WTC11 (cell line): ENCODE results near the gene DHX36. TPM values are rescaled to one million over a fixed set of nuclear protein-coding genes. Genes with fewer than 3 reads are reported as not detected.

ENCODE experiments used
- ARID4B ChIP-seq: sonication (generic); formaldehyde crosslinking; IDR thresholded peaks from 2 replicates; pipeline ENCODE4 v1.8.0; 2023; ENCODE audit warnings: missing genetic modification reagents, mild to moderate bottlenecking, borderline replicate concordance
- ATF1 ChIP-seq: sonication (generic); formaldehyde crosslinking; IDR thresholded peaks from 2 replicates; pipeline ENCODE4 v1.8.1; 2023; ENCODE audit warnings: mild to moderate bottlenecking, moderate library complexity, missing genetic modification reagents
- ATF3 ChIP-seq: sonication (generic); formaldehyde crosslinking; conservative IDR thresholded peaks from 2 replicates; pipeline ENCODE4 v1.8.1; 2022; ENCODE audit warnings: mild to moderate bottlenecking, missing genetic modification reagents
- CBFB ChIP-seq: sonication (generic); formaldehyde crosslinking; IDR thresholded peaks from 2 replicates; pipeline ENCODE4 v1.8.1; 2022; ENCODE audit warnings: mild to moderate bottlenecking, low read depth, missing genetic modification reagents
- CREB1 ChIP-seq: sonication (generic); formaldehyde crosslinking; IDR thresholded peaks from 2 replicates; pipeline ENCODE4 v1.8.0; 2023; ENCODE audit warnings: mild to moderate bottlenecking, missing genetic modification reagents
- EMX1 ChIP-seq: fragments of 250-450 bp; sonication (Bioruptor Pico); IDR thresholded peaks from 2 replicates; pipeline ENCODE4 v1.8.0; 2021; ENCODE audit warnings: mild to moderate bottlenecking
- ESRRA ChIP-seq: sonication (generic); formaldehyde crosslinking; IDR thresholded peaks from 2 replicates; pipeline ENCODE4 v1.8.1; 2022; ENCODE audit warnings: mild to moderate bottlenecking, missing genetic modification reagents, borderline replicate concordance
- GRHL2 ChIP-seq: fragments of 250-450 bp; sonication (Bioruptor Pico); IDR thresholded peaks from 2 replicates; pipeline ENCODE4 v1.8.0; 2022; ENCODE audit warnings: mild to moderate bottlenecking, moderate library complexity; ENCODE audit not compliant: insufficient replicate concordance, severe bottlenecking
- GTF2I ChIP-seq: fragments of 250-450 bp; sonication (Bioruptor Pico); conservative IDR thresholded peaks from 2 replicates; pipeline ENCODE4 v1.4.0; 2021; ENCODE audit warnings: mild to moderate bottlenecking
- IRF1 ChIP-seq: sonication (generic); formaldehyde crosslinking; IDR thresholded peaks from 2 replicates; pipeline ENCODE4 v1.8.0; 2023; ENCODE audit warnings: missing genetic modification reagents
- IRF2 ChIP-seq: sonication (generic); formaldehyde crosslinking; IDR thresholded peaks from 2 replicates; pipeline ENCODE4 v1.8.0; 2022; ENCODE audit warnings: low read depth, missing genetic modification reagents, borderline replicate concordance
- KAT7 ChIP-seq: sonication (generic); formaldehyde crosslinking; IDR thresholded peaks from 2 replicates; pipeline ENCODE4 v1.8.1; 2023; ENCODE audit warnings: missing genetic modification reagents, mild to moderate bottlenecking, borderline replicate concordance
- MAX ChIP-seq: sonication (generic); formaldehyde crosslinking; IDR thresholded peaks from 2 replicates; pipeline ENCODE4 v1.8.0; 2022; ENCODE audit warnings: mild to moderate bottlenecking, missing genetic modification reagents
- NFYB ChIP-seq: sonication (generic); formaldehyde crosslinking; conservative IDR thresholded peaks from 2 replicates; pipeline ENCODE4 v1.8.0; 2022; ENCODE audit warnings: low read depth, missing genetic modification reagents
- NR1H2 ChIP-seq: sonication (generic); formaldehyde crosslinking; IDR thresholded peaks from 2 replicates; pipeline ENCODE4 v1.9.0; 2021; ENCODE audit warnings: mild to moderate bottlenecking, moderate library complexity, missing genetic modification reagents
- NR2C2 ChIP-seq: sonication (generic); formaldehyde crosslinking; IDR thresholded peaks from 2 replicates; pipeline ENCODE4 v1.8.0; 2022; ENCODE audit warnings: mild to moderate bottlenecking, missing genetic modification reagents
- NR3C1 ChIP-seq: sonication (generic); formaldehyde crosslinking; conservative IDR thresholded peaks from 2 replicates; pipeline ENCODE4 v1.8.1; 2023; ENCODE audit warnings: low read depth, mild to moderate bottlenecking, missing genetic modification reagents
- PRRX2 ChIP-seq: fragments of 250-450 bp; sonication (Bioruptor Pico); IDR thresholded peaks from 2 replicates; pipeline ENCODE4 v1.8.0; 2021; ENCODE audit warnings: mild to moderate bottlenecking
- RELA ChIP-seq: sonication (generic); formaldehyde crosslinking; IDR thresholded peaks from 2 replicates; pipeline ENCODE4 v1.8.1; 2022; ENCODE audit warnings: missing genetic modification reagents, mild to moderate bottlenecking, borderline replicate concordance
- RORB ChIP-seq: fragments of 250-450 bp; sonication (Bioruptor Pico); IDR thresholded peaks from 2 replicates; pipeline ENCODE4 v1.9.0; 2021; ENCODE audit warnings: mild to moderate bottlenecking
- SP1 ChIP-seq: sonication (generic); formaldehyde crosslinking; conservative IDR thresholded peaks from 2 replicates; pipeline ENCODE4 v1.8.1; 2022; ENCODE audit warnings: missing genetic modification reagents
- TEAD4 ChIP-seq: sonication (generic); formaldehyde crosslinking; IDR thresholded peaks from 2 replicates; pipeline ENCODE4 v1.8.0; 2022; ENCODE audit warnings: mild to moderate bottlenecking, missing genetic modification reagents
- TP53 ChIP-seq: sonication (generic); formaldehyde crosslinking; IDR thresholded peaks from 2 replicates; pipeline ENCODE4 v1.8.1; 2023; ENCODE audit warnings: mild to moderate bottlenecking, missing genetic modification reagents
- USF2 ChIP-seq: sonication (generic); formaldehyde crosslinking; IDR thresholded peaks from 2 replicates; pipeline ENCODE4 v1.8.1; 2023; ENCODE audit warnings: mild to moderate bottlenecking, missing genetic modification reagents, moderate library complexity
- ZBTB43 ChIP-seq: sonication (generic); formaldehyde crosslinking; IDR thresholded peaks from 2 replicates; pipeline ENCODE4 v1.8.1; 2023; ENCODE audit warnings: mild to moderate bottlenecking, missing genetic modification reagents
- ZMAT4 ChIP-seq: fragments of 250-450 bp; sonication (Bioruptor Pico); IDR thresholded peaks from 2 replicates; pipeline ENCODE4 v1.9.0; 2021; ENCODE audit warnings: mild to moderate bottlenecking
- ZNF138 ChIP-seq: sonication (generic); formaldehyde crosslinking; conservative IDR thresholded peaks from 2 replicates; pipeline ENCODE4 v1.8.1; 2022; ENCODE audit warnings: mild to moderate bottlenecking, moderate library complexity, missing genetic modification reagents
- ZNF232 ChIP-seq: sonication (generic); formaldehyde crosslinking; IDR thresholded peaks from 2 replicates; pipeline ENCODE4 v1.8.0; 2022; ENCODE audit warnings: mild to moderate bottlenecking, missing genetic modification reagents
- ZNF263 ChIP-seq: sonication (generic); formaldehyde crosslinking; IDR thresholded peaks from 2 replicates; pipeline ENCODE4 v1.8.1; 2022; ENCODE audit warnings: low read depth, mild to moderate bottlenecking, moderate library complexity, missing genetic modification reagents
- ZNF416 ChIP-seq: fragments of 250-450 bp; sonication (Bioruptor Pico); IDR thresholded peaks from 2 replicates; pipeline ENCODE4 v1.9.0; 2021; ENCODE audit warnings: mild to moderate bottlenecking, inconsistent platforms
- ZNF423 ChIP-seq: fragments of 250-450 bp; sonication (Bioruptor Pico); IDR thresholded peaks from 2 replicates; pipeline ENCODE4 v2.1.2; 2022; ENCODE audit warnings: mild to moderate bottlenecking, moderate library complexity
- total RNA-seq: library from RNA; stranded (reverse); gene quantifications from 3 replicates; pipeline ENCODE4 v1.2.3, GENCODE V29; 2021

DHX36 gene
- total RNA-seq, 1 experiment from 2014 or later: 100 TPM

- TF ChIP-seq CREB1 (CRISPR knock-in tag): 0 out of 2 replicates have a peak, but pooled peaks have one; percentile 45
- peak; percentile 48; the same call in 1 of the 2 replicates for TF ChIP-seq ARID4B
- no peak for TF ChIP-seq TP53 (CRISPR knock-in tag)
- no peak for TF ChIP-seq NFYB (CRISPR knock-in tag)
- no peak for TF ChIP-seq NR1H2
- no peak for TF ChIP-seq PRRX2 (CRISPR knock-in tag)
- no peak for TF ChIP-seq ZMAT4 (CRISPR knock-in tag)
- no peak for TF ChIP-seq ZNF423 (CRISPR knock-in tag)
- TF ChIP-seq NR3C1 (CRISPR knock-in tag): no peak
- peak; percentile 43; the same call in 1 of the 2 replicates for TF ChIP-seq MAX (CRISPR knock-in tag)
- TF ChIP-seq ZNF138 (CRISPR knock-in tag): no peak
- TF ChIP-seq ATF1 (CRISPR knock-in tag): no peak; the same call in 1 of the 2 replicates
- no peak for TF ChIP-seq IRF2 (CRISPR knock-in tag)
- TF ChIP-seq RORB (CRISPR knock-in tag): no peak
- TF ChIP-seq CBFB (CRISPR knock-in tag): no peak
- TF ChIP-seq GRHL2: no peak
- TF ChIP-seq ATF3 (CRISPR knock-in tag): no peak
- no peak for TF ChIP-seq KAT7
- no peak for TF ChIP-seq ZNF416
- no peak for TF ChIP-seq ZNF263 (CRISPR knock-in tag)
- no peak for TF ChIP-seq IRF1 (CRISPR knock-in tag)
- TF ChIP-seq EMX1 (CRISPR knock-in tag): no peak
- no peak for TF ChIP-seq NR2C2 (CRISPR knock-in tag)
- TF ChIP-seq ZNF232: no peak
- no peak for TF ChIP-seq GTF2I (CRISPR knock-in tag)
- TF ChIP-seq SP1 (CRISPR knock-in tag): peak; percentile 88
- no peak for TF ChIP-seq ESRRA
- TF ChIP-seq USF2 (CRISPR knock-in tag): no peak
- TF ChIP-seq ZBTB43: no peak
- no peak for TF ChIP-seq TEAD4 (CRISPR knock-in tag)
- TF ChIP-seq RELA: no peak
Measured at GRCh38 chr3:154323891-154324738, at the start of gene DHX36 (continued).
